ENCODE measurements around the gene GCM1. TPM values are rescaled to one million over a fixed set of nuclear protein-coding genes. Genes with fewer than 3 reads are reported as not detected.

The GCM1 gene
- total RNA-seq, 1 experiment from 2014 or later: not detected

DNA sequence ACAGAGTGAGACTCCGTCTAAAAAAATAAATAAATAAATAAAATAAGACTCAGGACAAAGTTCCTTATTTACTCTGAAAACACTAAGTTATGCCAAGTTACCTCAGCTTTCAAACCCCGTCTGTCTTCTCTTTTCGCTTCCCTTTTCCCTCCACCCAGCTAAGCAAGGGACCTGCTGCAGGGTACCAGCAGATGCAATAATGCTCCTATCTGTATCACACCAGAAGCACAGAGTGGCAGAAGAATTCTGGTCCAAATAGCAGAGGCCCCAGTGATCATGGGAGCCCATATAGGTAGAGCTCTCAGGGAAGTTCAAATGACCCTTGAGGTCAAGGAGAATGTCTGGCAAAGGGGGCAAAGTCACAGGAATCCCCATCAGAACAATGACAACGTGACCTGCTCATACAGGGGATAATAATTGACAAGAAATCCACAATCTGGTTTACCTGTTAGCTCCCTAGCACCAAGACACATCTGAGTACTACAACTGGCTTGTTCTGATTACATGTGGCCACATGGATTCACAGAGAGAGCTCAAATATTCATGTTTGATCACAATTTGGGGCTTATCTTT, 8.7 kb downstream of the GCM1 start:
- ATAC-seq (no peak), DNase-seq (ENCODE audit: low read depth, low spot score) (no peak)
- intact Hi-C loops (cut with micrococcal nuclease; ENCODE audit: unreplicated experiment): no loop called here
- H3K27ac ChIP-seq (ENCODE audit: low read length): no peak overlapping the region
- H3K4me1 ChIP-seq (ENCODE audit: control insufficient read depth, insufficient read depth, low read length): no peaks in the 10 kb centered on the region
- TF ChIP-seq TCF7L2 (IDR thresholded peaks at IDR 0.05; ENCODE audit: low read depth, low read length): no peak
- TF ChIP-seq SIN3A (IDR thresholded peaks at IDR 0.05; ENCODE audit: borderline replicate concordance, insufficient read depth, low read depth, low read length): no peak
- TF ChIP-seq, protein P1, sequence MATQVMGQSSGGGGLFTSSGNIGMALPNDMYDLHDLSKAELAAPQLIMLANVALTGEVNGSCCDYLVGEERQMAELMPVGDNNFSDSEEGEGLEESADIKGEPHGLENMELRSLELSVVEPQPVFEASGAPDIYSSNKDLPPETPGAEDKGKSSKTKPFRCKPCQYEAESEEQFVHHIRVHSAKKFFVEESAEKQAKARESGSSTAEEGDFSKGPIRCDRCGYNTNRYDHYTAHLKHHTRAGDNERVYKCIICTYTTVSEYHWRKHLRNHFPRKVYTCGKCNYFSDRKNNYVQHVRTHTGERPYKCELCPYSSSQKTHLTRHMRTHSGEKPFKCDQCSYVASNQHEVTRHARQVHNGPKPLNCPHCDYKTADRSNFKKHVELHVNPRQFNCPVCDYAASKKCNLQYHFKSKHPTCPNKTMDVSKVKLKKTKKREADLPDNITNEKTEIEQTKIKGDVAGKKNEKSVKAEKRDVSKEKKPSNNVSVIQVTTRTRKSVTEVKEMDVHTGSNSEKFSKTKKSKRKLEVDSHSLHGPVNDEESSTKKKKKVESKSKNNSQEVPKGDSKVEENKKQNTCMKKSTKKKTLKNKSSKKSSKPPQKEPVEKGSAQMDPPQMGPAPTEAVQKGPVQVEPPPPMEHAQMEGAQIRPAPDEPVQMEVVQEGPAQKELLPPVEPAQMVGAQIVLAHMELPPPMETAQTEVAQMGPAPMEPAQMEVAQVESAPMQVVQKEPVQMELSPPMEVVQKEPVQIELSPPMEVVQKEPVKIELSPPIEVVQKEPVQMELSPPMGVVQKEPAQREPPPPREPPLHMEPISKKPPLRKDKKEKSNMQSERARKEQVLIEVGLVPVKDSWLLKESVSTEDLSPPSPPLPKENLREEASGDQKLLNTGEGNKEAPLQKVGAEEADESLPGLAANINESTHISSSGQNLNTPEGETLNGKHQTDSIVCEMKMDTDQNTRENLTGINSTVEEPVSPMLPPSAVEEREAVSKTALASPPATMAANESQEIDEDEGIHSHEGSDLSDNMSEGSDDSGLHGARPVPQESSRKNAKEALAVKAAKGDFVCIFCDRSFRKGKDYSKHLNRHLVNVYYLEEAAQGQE (IDR thresholded peaks at IDR 0.05; ENCODE audit: insufficient read depth in 1 of 2, low read depth in 2 of 2, low read length in 1 of 2): no peak
- TF ChIP-seq, protein P2, sequence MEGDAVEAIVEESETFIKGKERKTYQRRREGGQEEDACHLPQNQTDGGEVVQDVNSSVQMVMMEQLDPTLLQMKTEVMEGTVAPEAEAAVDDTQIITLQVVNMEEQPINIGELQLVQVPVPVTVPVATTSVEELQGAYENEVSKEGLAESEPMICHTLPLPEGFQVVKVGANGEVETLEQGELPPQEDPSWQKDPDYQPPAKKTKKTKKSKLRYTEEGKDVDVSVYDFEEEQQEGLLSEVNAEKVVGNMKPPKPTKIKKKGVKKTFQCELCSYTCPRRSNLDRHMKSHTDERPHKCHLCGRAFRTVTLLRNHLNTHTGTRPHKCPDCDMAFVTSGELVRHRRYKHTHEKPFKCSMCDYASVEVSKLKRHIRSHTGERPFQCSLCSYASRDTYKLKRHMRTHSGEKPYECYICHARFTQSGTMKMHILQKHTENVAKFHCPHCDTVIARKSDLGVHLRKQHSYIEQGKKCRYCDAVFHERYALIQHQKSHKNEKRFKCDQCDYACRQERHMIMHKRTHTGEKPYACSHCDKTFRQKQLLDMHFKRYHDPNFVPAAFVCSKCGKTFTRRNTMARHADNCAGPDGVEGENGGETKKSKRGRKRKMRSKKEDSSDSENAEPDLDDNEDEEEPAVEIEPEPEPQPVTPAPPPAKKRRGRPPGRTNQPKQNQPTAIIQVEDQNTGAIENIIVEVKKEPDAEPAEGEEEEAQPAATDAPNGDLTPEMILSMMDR (IDR thresholded peaks at IDR 0.05): no peak
- POLR2A ChIA-PET: no interaction called here
- H3K27me3 ChIP-seq (ENCODE audit: control insufficient read depth, insufficient read depth, low read length): peaks cover 15% of the 10 kb centered on the region; the same call in 1 of the 2 replicates
- BruUV-seq (replicated peaks): no TSS peak
- H3K9me3 ChIP-seq (ENCODE audit: control insufficient read depth, insufficient read depth, low read depth, low read length): no peaks in the 10 kb centered on the region
- no peak overlapping the region for H3K4me3 ChIP-seq (ENCODE audit: low read depth in 2 of 2, low read length in 2 of 2)
- CTCF ChIA-PET: interaction anchor here (0.7 kb wide), 2 partner anchors 428 to 588 kb away, joined by 9 to 10 read pairs; no protein-coding TSS in a partner anchor
- H3K36me3 ChIP-seq (ENCODE audit: control insufficient read depth, insufficient read depth, low read length): no peaks in the 10 kb centered on the region
- in situ Hi-C loops (cut with HindIII; ENCODE audit: low pct_unique_long_range_greater_than_20kb, low sequenced_read_pairs): no loop called here

DNA sequence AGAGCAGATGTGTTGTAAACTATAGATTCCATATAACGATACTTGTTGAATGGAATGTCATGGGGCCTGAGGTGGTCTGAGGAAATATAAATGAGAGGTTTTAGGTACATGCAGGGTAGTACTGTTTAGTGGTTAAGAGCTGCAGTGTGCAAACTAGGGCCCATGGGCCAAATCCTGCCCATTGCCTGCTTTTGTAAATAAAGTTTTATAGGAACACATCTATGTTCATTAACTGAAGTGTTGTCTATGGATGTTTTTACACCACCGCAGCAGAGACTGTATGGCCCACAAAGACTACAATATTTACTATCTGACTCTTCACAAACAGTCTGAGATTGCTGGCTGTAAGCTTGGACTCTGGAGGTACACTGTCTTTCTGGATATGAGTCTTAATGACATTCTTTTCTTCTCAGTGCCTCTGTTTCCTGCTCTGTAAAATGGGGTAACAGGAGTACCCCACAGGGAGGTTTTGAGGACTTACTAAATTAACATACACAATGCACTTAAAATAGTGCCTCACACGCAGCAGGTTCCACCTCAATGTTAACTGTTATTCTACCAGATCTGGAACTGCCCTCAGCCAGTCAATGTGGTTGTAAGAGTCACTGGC, 12.5 kb downstream of the GCM1 start:
- ATAC-seq (no peak), DNase-seq (ENCODE audit: low read depth, low spot score) (no peak)
- no peaks in the 10 kb centered on the region for H3K4me1 ChIP-seq (ENCODE audit: control insufficient read depth, insufficient read depth, low read length)
- POLR2A ChIA-PET: no interaction called here
- TF ChIP-seq SIN3A (IDR thresholded peaks at IDR 0.05; ENCODE audit: borderline replicate concordance, insufficient read depth, low read depth, low read length) (no peak), TCF7L2 (IDR thresholded peaks at IDR 0.05; ENCODE audit: low read depth, low read length) (no peak), POLR2AphosphoS5 (IDR thresholded peaks at IDR 0.05; ENCODE audit: low read depth, low read length) (no peak)
- TF ChIP-seq, protein P2 (IDR thresholded peaks at IDR 0.05): no peak
- TF ChIP-seq, protein P1 (IDR thresholded peaks at IDR 0.05; ENCODE audit: insufficient read depth in 1 of 2, low read depth in 2 of 2, low read length in 1 of 2): no peak
- intact Hi-C loops (cut with micrococcal nuclease; ENCODE audit: unreplicated experiment) (no loop called here), in situ Hi-C loops (cut with HindIII; ENCODE audit: low pct_unique_long_range_greater_than_20kb, low sequenced_read_pairs) (no loop called here)
- no peak overlapping the region for H3K27ac ChIP-seq (ENCODE audit: low read length)
- no peaks in the 10 kb centered on the region for H3K36me3 ChIP-seq (ENCODE audit: control insufficient read depth, insufficient read depth, low read length)
- H3K9me3 ChIP-seq (ENCODE audit: control insufficient read depth, insufficient read depth, low read depth, low read length): no peaks in the 10 kb centered on the region
- 0 out of 2 replicates have a peak, but pooled peaks cover 3% of the 10 kb centered on the region for H3K27me3 ChIP-seq (ENCODE audit: control insufficient read depth, insufficient read depth, low read length)
- H3K4me3 ChIP-seq (ENCODE audit: low read depth in 2 of 2, low read length in 2 of 2): no peak overlapping the region
- BruUV-seq (replicated peaks): no TSS peak
- CTCF ChIA-PET: no interaction called here

All from Panc1 (cell line).